ELR (cell line): ENCODE measurements around the gene CTIF.

Experiments
- DNase-seq: peaks from one replicate; pipeline ENCODE4 v3.0.0-alpha.2; 2015; ENCODE audit warnings: low read depth

Gene CTIF

GRCh38 chr18:48730010-48730409 lies 191.2 kb downstream of the CTIF start:
- no peak for DNase-seq

- no peak for DNase-seq
Observed at GRCh38 chr18:48732767-48733424, 194.1 kb downstream of the CTIF start.

- DNase-seq, result no peak
Observed at GRCh38 chr18:48733643-48734253, 194.9 kb downstream of the CTIF start.

- DNase-seq, result peak; percentile 67
Observed at GRCh38 chr18:48734460-48734859, 195.6 kb downstream of the CTIF start.

GRCh38 chr18:48735080-48735676 lies 196.3 kb downstream of the CTIF start:
- peak; percentile 81 for DNase-seq

- no peak for DNase-seq
Observed at GRCh38 chr18:48735681-48736255, 196.9 kb downstream of the CTIF start.

GRCh38 chr18:48736321-48737260 lies 197.8 kb downstream of the CTIF start:
- peak; percentile 62 for DNase-seq

GRCh38 chr18:48739266-48740067 lies 200.6 kb downstream of the CTIF start:
- no peak for DNase-seq

- DNase-seq, result no peak
Observed at GRCh38 chr18:48740068-48740440, 201.2 kb downstream of the CTIF start.

GRCh38 chr18:48740851-48741485 lies 202.1 kb downstream of the CTIF start:
- DNase-seq, result no peak

- no peak for DNase-seq
Observed at GRCh38 chr18:48741866-48742265, 203.0 kb downstream of the CTIF start.

- no peak for DNase-seq
Observed at GRCh38 chr18:48742304-48742703, 203.5 kb downstream of the CTIF start.

- DNase-seq, result peak; percentile 75
Observed at GRCh38 chr18:48742706-48743475, 204.1 kb downstream of the CTIF start.

GRCh38 chr18:48743886-48744285 lies 205.1 kb downstream of the CTIF start:
- no peak for DNase-seq

GRCh38 chr18:48745293-48745692 lies 206.5 kb downstream of the CTIF start:
- DNase-seq, result no peak

- no peak for DNase-seq
Observed at GRCh38 chr18:48749768-48750167, 210.9 kb downstream of the CTIF start.

- DNase-seq, result no peak
Observed at GRCh38 chr18:48750485-48751175, 211.8 kb downstream of the CTIF start.

- DNase-seq, result no peak
Observed at GRCh38 chr18:48751727-48752468, 213.1 kb downstream of the CTIF start.

- DNase-seq, result no peak
Observed at GRCh38 chr18:48752478-48752877, 213.6 kb downstream of the CTIF start.
